Left lobe of liver (tissue), 2 donors: ENCODE results near the gene PSTPIP2. TPM values are rescaled to one million over a fixed set of nuclear protein-coding genes. Genes with fewer than 3 reads are reported as not detected.
"Not testable (repeated sequence)": the region's sequence is repeated elsewhere in the genome, so short reads cannot be mapped to it uniquely, and the experiment has no call there.

Source experiments
- ATAC-seq: fragments of 200-7000 bp; cut with Tn5 transposase; one replicate; pipeline ENCODE4 v1.9.1; 2020; ENCODE audit warnings: mild to moderate bottlenecking, moderate library complexity
- DNase-seq: peaks from one replicate; pipeline ENCODE4 v3.0.0-alpha.2; 2020; ENCODE audit warnings: low spot score
- total RNA-seq: library from RNA; stranded (reverse); gene quantifications from one replicate; pipeline ENCODE4 v1.2.1, GENCODE V29; 2021
- donor health status: DM: no; HTN: no; CAD: no; lungs with moderate emphysema.
- donor health status: DM: no; HTN: yes; CAD: no.

The PSTPIP2 gene
- total RNA-seq, 1 donor from 2014 or later, result 3.9 TPM

DNA sequence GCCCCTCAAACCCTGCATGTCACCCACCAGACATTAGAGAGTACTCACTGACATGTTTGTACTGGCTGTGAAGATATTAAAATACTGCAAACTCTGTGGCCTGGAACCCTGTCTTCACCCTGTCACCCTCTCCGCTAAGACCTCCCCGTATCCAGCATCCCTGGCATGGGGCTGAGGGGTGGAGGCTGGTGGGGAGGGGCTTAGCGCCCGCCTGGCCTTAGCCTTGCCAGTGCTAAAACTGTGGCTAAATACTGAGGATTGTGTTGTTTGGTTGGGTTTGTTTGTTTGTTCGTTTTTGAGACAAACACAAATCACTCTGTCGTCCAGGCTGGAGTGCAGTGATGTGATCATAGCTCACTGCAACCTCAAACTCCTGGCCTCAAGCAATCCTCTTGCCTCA is 1.8 kb downstream of the PSTPIP2 start:
- ATAC-seq, result no peak

DNA sequence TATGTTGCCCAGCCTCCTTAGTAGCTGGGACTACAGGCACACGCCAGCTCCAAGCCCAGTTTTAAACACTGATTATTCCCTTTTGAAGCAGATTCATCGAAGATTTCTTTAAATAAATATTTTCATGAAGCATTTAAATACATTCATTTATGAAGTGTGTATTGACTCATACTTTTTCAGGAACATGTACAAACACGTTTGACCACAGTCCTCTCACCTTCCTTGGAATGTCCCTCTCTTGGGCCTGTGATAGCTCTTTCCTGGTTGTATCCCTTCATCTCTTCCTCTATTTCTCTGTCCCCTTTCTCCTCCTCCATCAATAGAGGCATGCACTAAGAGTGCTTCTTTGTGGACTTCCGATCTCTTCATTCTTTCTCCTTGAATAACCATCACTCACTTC is 2.5 kb downstream of the PSTPIP2 start:
- DNase-seq (no peak), ATAC-seq (no peak)

More for the DNA sequence above, 1.8 kb downstream of the PSTPIP2 start:
- DNase-seq, result no peak

DNA sequence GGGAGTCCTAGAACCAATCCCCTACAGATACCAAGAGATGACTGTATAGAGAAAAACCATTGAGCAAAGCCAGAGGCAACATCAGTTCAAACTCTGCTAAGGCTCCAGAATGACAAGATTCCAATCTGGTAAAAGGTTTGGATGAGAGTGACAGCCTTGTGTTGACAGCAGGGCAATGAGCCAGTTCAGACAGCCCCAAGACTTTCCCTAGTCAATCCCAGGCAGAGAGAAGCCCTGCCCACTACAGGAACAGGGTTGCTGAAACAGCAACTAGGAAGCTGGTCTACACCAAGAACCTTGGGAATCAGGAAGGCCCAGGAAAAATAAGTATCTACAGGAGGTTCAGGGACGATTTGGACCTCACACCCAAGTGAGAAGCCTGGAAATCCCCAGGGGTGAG is 3.3 kb downstream of the PSTPIP2 start:
- ATAC-seq (peak; percentile 54), DNase-seq (peak; percentile 55)

DNA sequence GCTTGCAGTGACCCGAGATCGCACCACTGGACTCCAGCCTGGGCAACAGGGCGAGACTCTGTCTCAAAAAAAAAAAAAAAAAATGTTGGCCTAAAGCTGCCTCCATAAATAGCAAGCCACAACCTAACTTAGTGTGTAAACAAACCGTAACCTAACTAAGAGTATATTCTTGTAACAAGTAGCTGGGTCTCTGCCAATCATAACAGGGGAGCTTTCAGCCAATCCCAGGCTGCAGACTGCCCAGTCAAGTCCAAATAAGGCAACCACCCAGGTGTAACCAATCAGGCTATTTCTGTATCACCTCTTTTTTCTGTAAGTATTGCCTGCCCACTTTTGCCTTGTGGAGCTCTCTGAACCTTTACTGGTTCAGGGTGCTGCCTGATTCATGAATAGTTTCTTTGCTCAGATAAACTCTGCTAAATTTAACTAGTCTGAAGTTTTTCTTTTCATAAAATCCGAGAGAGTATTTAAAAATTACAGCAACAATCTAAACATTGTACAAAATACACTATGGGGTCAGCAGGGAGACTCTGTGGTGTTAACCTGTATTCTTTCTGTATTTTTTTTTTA is 4.5 kb downstream of the PSTPIP2 start:
- DNase-seq (no peak), ATAC-seq (peak; percentile 45)

DNA sequence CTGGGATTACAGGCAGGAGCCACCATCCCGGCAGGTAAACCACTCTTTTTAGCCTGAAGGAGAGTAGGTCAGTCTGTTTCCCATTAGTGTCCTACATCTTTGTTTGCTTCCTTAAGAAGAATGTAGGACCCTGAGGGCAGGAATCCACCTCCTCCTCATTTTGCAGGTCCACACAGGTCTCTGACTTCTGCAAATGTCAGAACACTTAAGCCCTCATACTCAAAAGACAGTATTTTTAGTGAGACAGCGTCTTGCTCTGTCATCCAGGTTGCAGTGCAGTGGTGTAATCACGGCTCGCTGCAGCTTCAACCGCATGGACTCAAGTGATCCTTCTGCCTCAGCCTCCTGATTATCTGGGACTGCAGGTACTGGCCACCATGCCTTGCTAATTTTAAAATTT is 9.3 kb downstream of the PSTPIP2 start:
- DNase-seq (no peak), ATAC-seq (no peak)

DNA sequence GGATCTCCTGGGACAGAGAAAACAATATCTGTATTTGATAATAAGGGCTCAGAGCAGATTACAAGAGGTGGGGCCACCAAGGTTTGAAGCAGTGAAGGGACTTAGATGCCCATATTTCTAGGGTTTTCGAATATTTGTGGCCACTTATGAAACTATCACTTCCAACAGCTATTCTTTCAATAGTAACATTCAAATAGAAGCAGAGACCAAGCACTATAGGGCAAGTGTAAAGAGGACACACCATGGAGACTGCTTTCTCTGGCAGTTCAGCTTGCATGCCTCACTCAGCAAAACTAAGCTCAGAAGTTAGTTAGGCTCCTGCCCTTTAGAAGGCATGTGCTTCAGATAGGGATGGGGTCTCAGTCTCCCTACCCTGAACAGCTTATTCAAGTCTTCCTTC is 10.3 kb downstream of the PSTPIP2 start:
- DNase-seq, result no peak
- ATAC-seq, result no peak

DNA sequence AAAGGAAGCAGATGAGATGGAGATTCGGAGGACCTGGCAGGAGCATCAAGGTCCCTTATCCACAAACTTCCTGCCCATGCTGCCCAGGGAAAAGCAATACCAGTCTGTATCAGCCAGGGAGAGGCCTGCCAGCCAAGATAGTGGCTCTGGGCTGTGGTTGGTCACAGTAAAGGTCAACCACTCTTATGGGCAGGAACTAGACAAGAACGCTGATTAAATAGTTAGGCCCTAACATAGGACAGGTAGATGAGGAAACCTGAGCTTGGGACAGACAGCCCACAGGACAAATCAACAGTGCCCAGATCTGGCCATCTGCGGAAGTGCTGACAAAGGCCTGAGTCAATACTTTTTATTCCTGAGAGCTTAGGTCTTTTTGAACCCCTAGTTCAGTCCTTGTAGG is 10.7 kb downstream of the PSTPIP2 start:
- DNase-seq, result peak; percentile 52
- peak; percentile 89 for ATAC-seq

DNA sequence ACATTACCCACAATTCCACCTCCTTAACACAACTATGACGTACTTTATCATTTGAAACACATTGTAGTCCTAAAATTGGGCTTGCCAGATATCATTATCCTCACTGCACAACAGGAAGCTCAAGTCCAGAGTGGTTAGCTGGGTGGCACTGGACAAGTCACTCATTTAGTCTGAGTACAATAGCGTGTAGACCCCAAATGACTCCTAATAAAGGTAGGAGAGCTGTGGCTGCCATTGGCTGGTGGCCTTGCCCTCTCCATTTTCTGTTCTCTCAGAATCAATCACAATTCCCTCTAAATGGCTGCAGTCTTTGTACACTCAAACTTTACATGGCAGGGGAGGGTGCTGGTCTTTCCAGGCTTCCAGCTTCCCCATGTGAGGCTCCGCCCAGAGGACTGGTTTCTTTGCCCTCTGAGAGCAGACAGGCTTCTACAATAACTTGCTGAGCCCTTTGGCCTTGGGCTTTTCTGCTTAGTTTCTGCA is 11.7 kb downstream of the PSTPIP2 start:
- DNase-seq, result no peak
- peak; percentile 27 for ATAC-seq

DNA sequence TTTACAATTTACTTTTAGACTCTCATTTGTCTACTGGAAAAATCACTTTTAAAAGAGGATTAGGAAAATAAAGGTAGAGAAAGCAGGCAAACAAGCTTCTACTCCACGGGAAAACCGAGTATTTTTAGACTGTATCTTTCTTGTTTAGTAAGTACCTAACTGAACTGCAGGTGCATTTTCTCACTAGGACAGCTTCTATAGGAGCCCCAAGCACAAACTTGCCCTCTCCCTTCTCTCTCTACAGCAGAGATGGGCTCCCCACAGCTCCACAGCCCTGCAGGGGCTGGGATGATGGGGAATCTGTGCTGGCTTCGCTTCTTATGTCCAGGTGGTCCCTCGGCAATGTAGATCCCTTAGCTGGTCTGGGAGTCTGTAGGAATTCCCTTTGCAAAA is 16.2 kb downstream of the PSTPIP2 start:
- DNase-seq (no peak), ATAC-seq (no peak)

DNA sequence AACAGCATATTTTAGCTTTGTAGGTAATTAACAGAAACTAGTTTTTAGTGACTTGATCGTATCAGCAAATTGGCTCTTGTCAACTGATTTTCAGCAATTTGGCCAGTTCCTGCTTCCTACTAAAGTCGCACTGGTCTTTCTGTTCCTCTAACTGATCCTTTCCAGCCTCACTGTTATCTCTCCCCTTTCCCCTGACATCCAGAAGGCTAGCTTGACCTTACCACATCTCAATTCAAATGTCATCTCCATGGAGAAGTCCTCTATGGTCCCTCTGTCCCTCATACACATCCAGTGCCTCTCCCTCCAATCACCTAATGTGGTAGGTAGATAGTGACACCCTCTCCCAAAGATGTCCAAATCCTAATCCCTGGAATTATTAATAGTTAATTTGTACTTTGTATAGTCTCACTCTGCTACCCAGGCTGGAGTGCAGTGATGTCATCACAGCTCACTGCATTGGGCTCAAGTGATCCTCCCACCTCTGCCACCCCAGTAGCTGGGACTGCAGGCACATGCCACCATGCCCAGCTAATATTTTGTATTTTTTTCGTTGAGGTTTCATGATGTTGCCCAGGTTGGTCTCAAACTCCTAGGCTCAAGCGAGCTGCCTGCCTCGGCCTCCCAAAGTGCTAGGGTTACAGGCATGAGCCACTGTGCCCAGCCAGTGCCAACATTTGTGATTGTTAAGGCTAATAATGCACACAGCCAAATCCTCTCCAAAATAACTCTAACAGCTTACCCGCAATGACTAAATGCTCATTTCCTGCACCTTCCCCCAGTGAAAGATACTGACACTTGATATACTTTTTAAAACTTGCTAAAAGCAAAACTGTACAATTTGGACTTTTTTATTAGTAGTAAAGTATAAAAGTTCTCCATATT is 16.9 kb downstream of the PSTPIP2 start:
- ATAC-seq, result no peak

DNA sequence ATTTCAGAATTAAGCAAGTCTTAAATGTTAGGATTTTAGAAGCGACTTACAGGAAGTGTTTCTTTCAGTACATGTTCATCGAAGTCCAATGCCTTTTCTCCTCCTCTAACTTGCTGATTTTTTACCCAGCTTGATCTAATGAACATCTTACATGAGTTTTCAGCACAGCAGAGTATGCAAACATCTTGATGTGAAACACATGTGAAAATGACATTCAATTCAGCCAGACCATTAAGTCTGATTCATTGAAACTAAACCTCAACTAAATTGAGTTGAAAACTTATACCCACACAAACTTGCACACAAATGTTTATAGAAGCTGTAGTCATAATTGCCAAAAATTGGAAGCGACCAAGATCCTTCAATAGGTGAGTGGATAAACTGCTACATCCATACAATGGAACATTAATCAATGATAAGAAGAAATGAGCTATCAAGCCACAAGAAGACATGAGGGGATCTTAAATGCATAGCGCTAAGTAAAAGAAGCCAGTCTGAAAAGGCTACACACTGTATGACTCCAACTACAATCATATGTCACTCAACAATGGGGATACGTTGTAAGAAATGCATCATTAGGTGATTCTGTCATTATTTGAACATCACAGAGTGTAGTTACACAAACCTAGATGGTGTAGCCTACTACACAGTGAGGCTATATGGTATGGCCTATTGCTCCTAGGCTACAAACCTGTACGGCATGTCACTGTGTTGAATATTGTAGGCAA is 18.5 kb downstream of the PSTPIP2 start:
- DNase-seq, result no peak
- ATAC-seq, result no peak

More for the DNA sequence above, 16.9 kb downstream of the PSTPIP2 start:
- no peak for DNase-seq

DNA sequence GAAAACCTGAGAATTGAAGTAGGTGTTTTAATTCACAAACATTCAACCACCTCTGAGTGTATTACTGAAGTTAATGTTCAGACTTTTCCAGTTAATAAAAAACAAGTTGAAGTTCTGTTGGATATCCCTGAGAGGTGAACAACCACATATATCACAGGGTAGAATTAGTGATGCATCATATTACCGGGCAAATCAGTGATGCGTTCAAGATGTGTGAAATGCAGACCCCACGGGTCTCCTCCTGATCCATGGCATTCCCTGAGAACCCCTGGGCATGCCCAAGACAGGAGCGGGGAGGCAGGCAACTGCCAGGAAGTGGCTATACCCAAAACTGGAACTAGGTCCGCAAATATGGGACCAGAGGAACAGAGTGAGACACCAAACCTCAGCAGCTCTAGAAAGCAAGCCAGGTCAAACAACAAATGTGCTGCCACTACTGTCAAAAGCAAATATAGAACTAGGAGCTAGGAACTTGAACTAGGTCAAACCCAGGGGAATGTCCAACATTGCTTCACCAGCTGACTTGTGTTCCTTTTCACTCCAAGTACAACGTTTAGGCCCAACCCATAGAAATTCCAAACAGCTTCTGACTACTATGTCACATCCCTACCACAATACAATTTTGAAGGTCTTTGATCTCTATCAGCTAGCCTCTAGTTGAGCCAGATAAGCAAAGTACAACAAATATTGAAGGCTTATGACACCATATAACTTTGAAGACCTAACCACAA is 20.2 kb downstream of the PSTPIP2 start:
- ATAC-seq (peak; percentile 97), DNase-seq (peak; percentile 80)

DNA sequence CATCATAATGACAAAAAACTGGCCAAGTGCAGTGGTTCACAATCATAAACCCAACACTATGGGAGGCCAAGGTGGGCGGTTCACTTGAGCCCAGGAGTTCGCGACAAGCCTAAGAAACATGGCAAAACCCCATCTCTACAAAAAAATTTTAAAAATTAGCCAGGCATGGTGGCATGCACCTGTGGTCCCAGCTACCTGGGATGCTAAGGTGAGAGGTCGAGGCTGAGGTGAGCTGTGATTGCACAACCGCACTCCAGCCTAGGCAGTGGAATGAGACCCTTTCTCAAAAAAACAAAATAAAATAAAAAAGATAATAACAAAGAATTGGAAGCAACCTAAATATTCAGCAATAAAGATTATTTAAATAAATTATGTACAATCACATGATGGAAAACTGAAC is 21.8 kb downstream of the PSTPIP2 start:
- no peak for DNase-seq
- ATAC-seq, result no peak

DNA sequence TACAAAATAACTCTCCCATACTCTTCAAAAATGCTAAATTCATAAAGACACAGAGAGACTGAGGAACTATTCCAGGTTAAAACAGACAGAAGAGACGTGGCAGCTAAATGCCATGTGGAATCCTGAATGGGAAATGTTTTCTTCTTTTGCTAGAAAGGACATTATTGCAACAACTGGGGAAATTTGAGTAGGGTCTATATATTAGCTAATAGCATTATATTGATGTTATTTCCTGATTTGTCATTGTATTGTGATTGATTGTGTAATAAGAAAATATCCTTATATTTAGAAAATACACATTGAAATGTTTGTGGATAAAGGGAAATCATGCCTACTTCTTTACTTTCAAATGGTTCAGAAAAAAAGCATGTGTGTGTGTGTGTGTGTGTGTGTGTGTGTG is 23.4 kb downstream of the PSTPIP2 start:
- DNase-seq (no peak), ATAC-seq (no peak)

DNA sequence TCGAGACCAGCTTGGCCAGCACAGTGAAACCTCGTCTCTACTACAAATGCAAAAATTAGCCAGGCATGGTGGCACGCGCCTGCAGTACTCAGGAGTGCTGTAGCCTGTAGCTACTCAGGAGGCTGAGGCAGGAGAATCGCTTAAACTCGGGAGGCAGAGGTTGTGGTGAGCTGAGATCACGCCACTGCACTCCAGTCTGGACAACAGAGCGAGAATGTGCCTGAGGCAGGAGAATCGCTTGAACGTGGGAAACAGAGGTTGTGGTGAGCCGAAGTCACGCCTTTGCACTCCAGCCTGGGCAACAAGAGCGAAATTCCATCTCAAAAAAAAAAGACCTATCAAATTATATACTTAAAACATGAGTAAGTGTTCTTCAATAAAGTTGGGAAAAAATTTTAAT is 24.7 kb downstream of the PSTPIP2 start:
- not testable (repeated sequence) for DNase-seq, ATAC-seq

DNA sequence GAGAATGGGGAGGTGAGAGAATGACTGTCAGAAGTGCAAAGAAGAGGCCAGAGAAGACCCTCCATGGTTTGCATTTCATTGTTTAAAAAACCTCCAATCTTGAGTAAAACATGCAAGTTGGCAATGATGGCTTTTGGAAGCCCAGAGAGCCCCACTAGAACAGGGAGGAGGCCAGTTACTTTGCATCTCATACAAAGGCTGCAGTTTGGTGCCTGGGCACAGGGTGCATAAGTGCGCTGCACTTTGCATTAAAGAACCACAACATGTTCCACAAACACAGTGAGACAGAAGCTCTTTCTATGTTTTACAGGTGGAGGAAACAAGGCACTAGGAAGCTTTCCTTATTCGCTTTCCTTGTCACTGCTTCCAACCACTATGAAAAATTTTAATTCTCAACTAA is 25.4 kb downstream of the PSTPIP2 start:
- no peak for DNase-seq
- ATAC-seq, result no peak

DNA sequence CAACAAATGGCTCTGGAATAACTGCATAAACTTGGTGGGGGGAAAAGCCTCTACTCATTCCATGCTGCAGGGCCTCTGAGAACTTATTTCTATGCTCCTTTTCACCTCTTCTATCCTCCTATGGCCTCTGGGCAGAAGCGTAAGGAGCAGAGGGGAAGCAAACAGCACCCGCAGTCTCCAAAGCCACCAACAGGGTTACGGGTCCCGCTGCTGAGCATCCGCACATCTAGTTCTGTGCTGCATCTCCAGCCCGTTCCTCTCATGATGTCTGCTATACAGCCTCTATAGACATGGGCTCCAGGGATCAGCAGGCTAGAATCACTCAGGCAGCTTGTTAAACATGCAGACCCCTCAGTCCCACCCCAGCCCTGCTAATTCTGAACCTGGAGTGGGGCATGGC is 25.9 kb downstream of the PSTPIP2 start:
- ATAC-seq (no peak), DNase-seq (no peak)

DNA sequence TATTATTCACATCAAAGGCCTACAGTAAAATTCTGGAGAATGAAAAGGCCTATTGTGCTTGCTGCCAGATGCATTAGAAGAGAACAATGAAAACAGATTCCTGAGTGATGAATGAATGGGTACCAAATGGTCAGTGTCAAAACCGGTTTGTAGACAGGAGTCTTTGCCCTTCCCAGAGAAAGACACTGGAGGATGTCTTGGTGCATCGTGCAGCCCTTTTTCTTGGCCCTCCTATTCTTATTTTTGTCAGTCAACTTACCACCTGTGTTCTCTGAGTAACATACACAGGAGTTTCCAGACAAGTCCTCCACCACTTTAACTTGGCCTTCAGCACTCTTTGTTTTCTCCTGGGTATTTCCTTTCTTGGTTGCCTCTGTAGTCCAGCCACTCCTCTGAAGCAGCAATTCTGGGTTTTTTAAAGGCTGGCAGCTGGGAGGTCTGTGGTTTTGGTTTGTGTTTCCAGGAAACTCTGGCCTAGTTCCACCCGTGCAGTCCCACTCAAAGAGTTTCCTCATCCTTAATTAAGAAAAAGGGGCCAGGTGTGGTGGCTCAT is 29.4 kb downstream of the PSTPIP2 start:
- ATAC-seq, result no peak
- no peak for DNase-seq

DNA sequence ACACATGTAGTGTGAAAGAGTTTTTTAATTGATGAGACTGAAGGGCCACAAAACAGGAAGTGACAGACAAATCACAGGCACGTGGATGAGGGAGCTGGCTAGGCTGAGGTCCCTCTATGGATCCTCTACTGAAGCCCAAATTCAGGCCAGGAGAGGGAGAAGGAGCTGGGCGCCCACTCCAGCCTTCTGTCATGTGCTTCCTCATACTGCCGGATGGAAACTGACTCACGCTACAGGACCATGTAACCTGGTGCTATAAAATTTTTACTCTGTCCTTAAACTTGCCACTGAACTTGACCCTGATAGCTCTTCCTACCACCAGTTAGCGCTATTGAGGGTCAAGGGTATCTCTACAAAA is 31.3 kb downstream of the PSTPIP2 start:
- ATAC-seq (no peak), DNase-seq (no peak)

DNA sequence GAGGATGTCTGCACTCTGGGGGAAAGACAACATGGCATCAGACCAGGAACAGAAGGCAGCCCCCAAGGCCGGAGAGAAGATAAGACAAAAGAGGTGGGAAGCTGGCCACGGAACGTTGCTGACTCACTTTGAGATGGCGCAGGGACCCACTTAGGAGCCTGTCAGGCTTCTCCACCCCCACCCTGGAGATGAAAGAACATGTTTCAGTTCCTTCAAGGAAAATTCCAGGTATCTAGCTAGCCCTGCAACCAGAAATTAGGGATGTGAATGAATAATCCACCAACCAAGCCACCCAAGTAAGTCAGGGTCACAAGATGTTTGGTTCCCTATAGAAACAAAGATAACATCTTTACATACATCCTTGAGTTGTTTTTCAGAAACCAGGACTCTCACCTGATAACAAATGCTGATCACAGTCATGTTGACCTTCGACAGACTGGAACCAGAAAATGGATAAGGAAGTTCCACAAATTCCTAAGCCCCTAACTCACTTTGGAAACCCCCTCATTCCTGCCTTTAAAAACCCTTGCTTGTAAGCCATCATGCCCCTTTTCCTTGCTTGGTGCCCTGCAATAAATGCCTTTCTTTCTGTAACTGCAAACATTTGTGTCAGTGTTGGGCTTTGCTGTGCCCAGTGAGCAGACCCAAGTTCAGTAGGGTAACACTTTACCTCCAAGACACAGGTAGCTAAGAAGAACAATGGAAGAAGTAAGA is 31.9 kb downstream of the PSTPIP2 start:
- DNase-seq (no peak), ATAC-seq (no peak)
